Measurements from ENCODE around the gene DDX51. TPM values are rescaled to one million over a fixed set of nuclear protein-coding genes. Genes with fewer than 3 reads are reported as not detected.

DDX51 gene
- total RNA-seq, 1 donor from 2014 or later: 9.6 TPM

- no peak for DNase-seq (ENCODE audit: low spot score)
- no peaks in the 10 kb centered on the region for H3K36me3 Mint-ChIP-seq (ENCODE audit: low read depth)
- no peaks in the 10 kb centered on the region for H3K9me3 Mint-ChIP-seq (ENCODE audit: low read depth)
- no peak for TF ChIP-seq CTCF (IDR thresholded peaks at IDR 0.05)
- no peak overlapping the region for H3K4me3 Mint-ChIP-seq (ENCODE audit: unreplicated experiment)
- H3K27me3 Mint-ChIP-seq (ENCODE audit: low read depth): peaks cover 49% of the 10 kb centered on the region
- no peak overlapping the region for H3K27ac Mint-ChIP-seq (ENCODE audit: unreplicated experiment)
- H3K4me1 Mint-ChIP-seq (ENCODE audit: low read depth): peaks cover 4% of the 10 kb centered on the region
Observed at GRCh38 chr12:132186208-132186856, 42.2 kb upstream of the DDX51 start.

- Mint-ChIP-seq H3K9me3 (ENCODE audit: low read depth) (no peaks in the 10 kb centered on the region), H3K4me1 (ENCODE audit: low read depth) (peaks cover 4% of the 10 kb centered on the region), H3K36me3 (ENCODE audit: low read depth) (no peaks in the 10 kb centered on the region), H3K27me3 (ENCODE audit: low read depth) (peaks cover 54% of the 10 kb centered on the region), H3K27ac (ENCODE audit: unreplicated experiment) (no peak overlapping the region), H3K4me3 (ENCODE audit: unreplicated experiment) (no peak overlapping the region)
- TF ChIP-seq CTCF (IDR thresholded peaks at IDR 0.05): no peak
- no peak for DNase-seq (ENCODE audit: low spot score)
Observed at GRCh38 chr12:132185705-132186104, 41.6 kb upstream of the DDX51 start.

- TF ChIP-seq CTCF (IDR thresholded peaks at IDR 0.05): no peak
- Mint-ChIP-seq H3K27me3 (ENCODE audit: low read depth) (peaks cover 64% of the 10 kb centered on the region), H3K36me3 (ENCODE audit: low read depth) (no peaks in the 10 kb centered on the region)
Observed at GRCh38 chr12:132182711-132183365, 38.7 kb upstream of the DDX51 start.

GRCh38 chr12:132182206-132182710 lies 38.1 kb upstream of the DDX51 start:
- H3K27ac Mint-ChIP-seq (ENCODE audit: unreplicated experiment): no peak overlapping the region
- no peak for TF ChIP-seq CTCF (IDR thresholded peaks at IDR 0.05)
- peaks cover 60% of the 10 kb centered on the region for H3K27me3 Mint-ChIP-seq (ENCODE audit: low read depth)

More at GRCh38 chr12:132182711-132183365, 38.7 kb upstream of the DDX51 start:
- DNase-seq (ENCODE audit: low spot score): no peak
- no peaks in the 10 kb centered on the region for H3K4me1 Mint-ChIP-seq (ENCODE audit: low read depth)
- H3K27ac Mint-ChIP-seq (ENCODE audit: unreplicated experiment): no peak overlapping the region
- no peaks in the 10 kb centered on the region for H3K9me3 Mint-ChIP-seq (ENCODE audit: low read depth)
- H3K4me3 Mint-ChIP-seq (ENCODE audit: unreplicated experiment): no peak overlapping the region

GRCh38 chr12:132181570-132182200 lies 37.6 kb upstream of the DDX51 start:
- H3K9me3 Mint-ChIP-seq (ENCODE audit: low read depth): no peaks in the 10 kb centered on the region
- DNase-seq (ENCODE audit: low spot score): peak; percentile 89
- H3K36me3 Mint-ChIP-seq (ENCODE audit: low read depth): no peaks in the 10 kb centered on the region
- TF ChIP-seq CTCF (IDR thresholded peaks at IDR 0.05): no peak
- peaks cover 63% of the 10 kb centered on the region for H3K27me3 Mint-ChIP-seq (ENCODE audit: low read depth)
- H3K4me1 Mint-ChIP-seq (ENCODE audit: low read depth): no peaks in the 10 kb centered on the region
- no peak overlapping the region for H3K27ac Mint-ChIP-seq (ENCODE audit: unreplicated experiment)
- no peak overlapping the region for H3K4me3 Mint-ChIP-seq (ENCODE audit: unreplicated experiment)

More at GRCh38 chr12:132182206-132182710, 38.1 kb upstream of the DDX51 start:
- Mint-ChIP-seq H3K4me1 (ENCODE audit: low read depth) (no peaks in the 10 kb centered on the region), H3K36me3 (ENCODE audit: low read depth) (no peaks in the 10 kb centered on the region), H3K9me3 (ENCODE audit: low read depth) (no peaks in the 10 kb centered on the region), H3K4me3 (ENCODE audit: unreplicated experiment) (no peak overlapping the region)
- no peak for DNase-seq (ENCODE audit: low spot score)
